ENCODE results near the gene SIGLEC11.

- TF ChIP-seq, protein P1, sequence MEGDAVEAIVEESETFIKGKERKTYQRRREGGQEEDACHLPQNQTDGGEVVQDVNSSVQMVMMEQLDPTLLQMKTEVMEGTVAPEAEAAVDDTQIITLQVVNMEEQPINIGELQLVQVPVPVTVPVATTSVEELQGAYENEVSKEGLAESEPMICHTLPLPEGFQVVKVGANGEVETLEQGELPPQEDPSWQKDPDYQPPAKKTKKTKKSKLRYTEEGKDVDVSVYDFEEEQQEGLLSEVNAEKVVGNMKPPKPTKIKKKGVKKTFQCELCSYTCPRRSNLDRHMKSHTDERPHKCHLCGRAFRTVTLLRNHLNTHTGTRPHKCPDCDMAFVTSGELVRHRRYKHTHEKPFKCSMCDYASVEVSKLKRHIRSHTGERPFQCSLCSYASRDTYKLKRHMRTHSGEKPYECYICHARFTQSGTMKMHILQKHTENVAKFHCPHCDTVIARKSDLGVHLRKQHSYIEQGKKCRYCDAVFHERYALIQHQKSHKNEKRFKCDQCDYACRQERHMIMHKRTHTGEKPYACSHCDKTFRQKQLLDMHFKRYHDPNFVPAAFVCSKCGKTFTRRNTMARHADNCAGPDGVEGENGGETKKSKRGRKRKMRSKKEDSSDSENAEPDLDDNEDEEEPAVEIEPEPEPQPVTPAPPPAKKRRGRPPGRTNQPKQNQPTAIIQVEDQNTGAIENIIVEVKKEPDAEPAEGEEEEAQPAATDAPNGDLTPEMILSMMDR (IDR thresholded peaks at IDR 0.05) = no peak
- no peak for TF ChIP-seq POLR2A (IDR thresholded peaks at IDR 0.05)
- no peak for TF ChIP-seq EP300 (IDR thresholded peaks at IDR 0.05)
Observed at GRCh38 chr19:49926515-49926914, 34.5 kb downstream of the SIGLEC11 start.
